Smooth muscle cell (in vitro differentiated cells): ENCODE measurements around the gene MPZ. TPM values are rescaled to one million over a fixed set of nuclear protein-coding genes. Genes with fewer than 3 reads are reported as not detected.

ENCODE experiments used
- DNase-seq: peaks from one replicate; lab custom pipeline; 2025; ENCODE audit not compliant: unreplicated experiment; lab: John Stamatoyannopoulos, UW
- H2AFZ ChIP-seq: fragments of 200-600 bp; sonication (generic); 2 replicates; pipeline ENCODE4 v1.6.0; 2016; ENCODE audit warnings: antibody characterized with exemption, low read depth, mild to moderate bottlenecking
- H3F3A ChIP-seq: fragments of 200-600 bp; sonication (generic); 2 replicates; pipeline ENCODE4 v1.6.0; 2017; ENCODE audit warnings: antibody characterized with exemption, low read depth
- H3K27ac ChIP-seq: fragments of 200-600 bp; sonication (generic); 2 replicates; pipeline ENCODE4 v1.5.1; 2016; ENCODE audit warnings: low read depth, mild to moderate bottlenecking
- H3K27me3 ChIP-seq: fragments of 200-600 bp; sonication (generic); 2 replicates; pipeline ENCODE4 v1.6.1; 2016; ENCODE audit warnings: low read depth, mild to moderate bottlenecking
- H3K36me3 ChIP-seq: fragments of 200-600 bp; sonication (generic); 2 replicates; pipeline ENCODE4 v1.5.1; 2016; ENCODE audit warnings: low read depth
- H3K4me1 ChIP-seq: fragments of 200-600 bp; sonication (generic); 2 replicates; pipeline ENCODE4 v1.5.1; 2016; ENCODE audit warnings: low read depth
- H3K4me2 ChIP-seq: fragments of 200-600 bp; sonication (generic); 2 replicates; pipeline ENCODE4 v1.6.0; 2016; ENCODE audit warnings: mild to moderate bottlenecking
- H3K4me3 ChIP-seq: fragments of 200-600 bp; sonication (generic); 2 replicates; pipeline ENCODE4 v1.5.1; 2016; ENCODE audit warnings: mild to moderate bottlenecking
- H3K79me2 ChIP-seq: fragments of 200-600 bp; sonication (generic); 2 replicates; pipeline ENCODE4 v1.6.0; 2016; ENCODE audit warnings: low read depth, mild to moderate bottlenecking
- H3K9ac ChIP-seq: fragments of 200-600 bp; sonication (generic); 2 replicates; pipeline ENCODE4 v1.6.0; 2016; ENCODE audit warnings: low read depth
- H3K9me3 ChIP-seq: fragments of 200-600 bp; sonication (generic); replicated peaks from 2 replicates; pipeline ENCODE4 v1.5.1; 2016; ENCODE audit warnings: low read depth
- H4K20me1 ChIP-seq: fragments of 200-600 bp; sonication (generic); 2 replicates; pipeline ENCODE4 v1.6.0; 2016; ENCODE audit warnings: low read depth
- CTCF ChIP-seq: fragments of 200-600 bp; sonication (generic); IDR thresholded peaks from 2 replicates; pipeline ENCODE4 v1.5.1; 2017; ENCODE audit warnings: borderline replicate concordance, mild to moderate bottlenecking, antibody characterized with exemption; ENCODE audit not compliant: insufficient read depth, poor library complexity, severe bottlenecking
- WGBS: methylation state at CpG from one replicate; pipeline ENCODE4 v1.1.7; 2016; ENCODE audit warnings: low lambda C conversion rate; 5-methylcytosine and 5-hydroxymethylcytosine counted together
- polyA plus RNA-seq: library from polyadenylated mRNA; unstranded; fragments of >200 nt; fragmentation: Nextera tagmentation; extraction: Ambion mirVana; gene quantifications from 2 replicates; pipeline ENCODE4 v1.2.1, GENCODE V29; 2016
- total RNA-seq: library from RNA; depleted of rRNA; stranded (reverse); fragments of >200 nt; gene quantifications from 2 replicates; pipeline ENCODE4 v1.2.3, GENCODE V29; 2014

MPZ gene
- total RNA-seq (not detected in 2 replicates), polyA plus RNA-seq (0.22 TPM in 1 of 2 replicates, not detected in the other)

GRCh38 chr1:161309868-161310267, at the start of gene MPZ:
TSS of gene MPZ (minus strand) at chr1:161309968. CDS start at chr1:161309905, 63 bp downstream.
- no peak within 1 kb of the TSS for H3K27ac ChIP-seq
- H4K20me1 ChIP-seq, result no peaks in the 10 kb centered on the region
- H3K36me3 ChIP-seq, result no peaks in the 10 kb centered on the region
- H3K4me3 ChIP-seq, result no peak within 1 kb of the TSS
- peaks cover 1% of the 10 kb centered on the region for H3K79me2 ChIP-seq
- no peak for TF ChIP-seq CTCF
- WGBS, result 59% methylated on average over 2 of the region's 2 CpGs
- no peak within 1 kb of the TSS for H3K4me2 ChIP-seq
- no peak within 1 kb of the TSS for H3K9ac ChIP-seq
- no peaks in the 10 kb centered on the region for H3K9me3 ChIP-seq
- peaks cover 7% of the 10 kb centered on the region for H3K4me1 ChIP-seq
- no peak within 1 kb of the TSS for H2AFZ ChIP-seq
- no peak for DNase-seq
- no peaks in the 10 kb centered on the region for H3F3A ChIP-seq
- no peaks in the 10 kb centered on the region for H3K27me3 ChIP-seq

GRCh38 chr1:161359291-161359690, 49.5 kb upstream of the MPZ start:
- Histone ChIP-seq H3K4me3 (no peak overlapping the region), H3K9me3 (no peaks in the 10 kb centered on the region), H3K27ac (no peak overlapping the region), H3K36me3 (no peaks in the 10 kb centered on the region), H2AFZ (no peak overlapping the region), H3K4me2 (no peak overlapping the region), H4K20me1 (no peaks in the 10 kb centered on the region), H3K27me3 (no peaks in the 10 kb centered on the region), H3F3A (no peaks in the 10 kb centered on the region), H3K79me2 (no peaks in the 10 kb centered on the region), H3K4me1 (no peaks in the 10 kb centered on the region), H3K9ac (no peak overlapping the region)
- TF ChIP-seq CTCF, result no peak
- DNase-seq, result no peak

- 96% methylated on average over 8 of the region's 8 CpGs for WGBS
- no peaks in the 10 kb centered on the region for H3K27me3 ChIP-seq
- H3F3A ChIP-seq, result no peaks in the 10 kb centered on the region
- no peak for TF ChIP-seq CTCF
- no peak overlapping the region for H3K9ac ChIP-seq
- H3K79me2 ChIP-seq, result no peaks in the 10 kb centered on the region
- no peak overlapping the region for H2AFZ ChIP-seq
- no peak overlapping the region for H3K4me3 ChIP-seq
- no peak for DNase-seq
- peaks cover 7% of the 10 kb centered on the region for H4K20me1 ChIP-seq
- no peaks in the 10 kb centered on the region for H3K36me3 ChIP-seq
- no peaks in the 10 kb centered on the region for H3K4me1 ChIP-seq
- H3K9me3 ChIP-seq, result no peaks in the 10 kb centered on the region
- H3K4me2 ChIP-seq, result no peak overlapping the region
- no peak overlapping the region for H3K27ac ChIP-seq
These were observed 47.3 kb upstream of the MPZ start for GRCh38 chr1:161357073-161357472.

GRCh38 chr1:161351482-161351881, 41.7 kb upstream of the MPZ start:
- 100% methylated on average over 1 of the region's 1 CpG for WGBS
- H3K36me3 ChIP-seq, result no peaks in the 10 kb centered on the region
- H3K9ac ChIP-seq, result no peak overlapping the region
- H3K27me3 ChIP-seq, result no peaks in the 10 kb centered on the region
- no peaks in the 10 kb centered on the region for H3K9me3 ChIP-seq
- no peak overlapping the region for H2AFZ ChIP-seq
- DNase-seq, result no peak
- H3K4me2 ChIP-seq, result no peak overlapping the region
- no peak for TF ChIP-seq CTCF
- no peak overlapping the region for H3K27ac ChIP-seq
- no peaks in the 10 kb centered on the region for H3K4me1 ChIP-seq
- H3F3A ChIP-seq, result no peaks in the 10 kb centered on the region
- H3K4me3 ChIP-seq, result no peak overlapping the region
- peaks cover 11% of the 10 kb centered on the region for H4K20me1 ChIP-seq
- H3K79me2 ChIP-seq, result no peaks in the 10 kb centered on the region
